HCT116 (cell line): Measurements from ENCODE around the gene CCDC138.
"Not testable (repeated sequence)": the region's sequence is repeated elsewhere in the genome, so short reads cannot be mapped to it uniquely, and the experiment has no call there.

Experiments used
- CTCF ChIP-seq, 3 experiments: fragments of 200-600 bp in 1 of 3; sonication (generic) in 1 of 3; IDR thresholded peaks in 2 of 3; conservative IDR thresholded peaks in 1 of 3; 2 replicates each; pipeline ENCODE4 v1.5.1; 2012 to 2017; ENCODE audit warnings: low read depth in 2 of 3, low read length in 2 of 3, antibody characterized with exemption in 1 of 3, borderline replicate concordance in 1 of 3, control low read depth in 1 of 3, mild to moderate bottlenecking in 1 of 3, mixed read lengths in 1 of 3, mixed run types in 1 of 3, moderate library complexity in 1 of 3; ENCODE audit not compliant: insufficient read depth in 1 of 3
- EZH2 ChIP-seq: fragments of 200-600 bp; sonication (generic); IDR thresholded peaks from 2 replicates; pipeline ENCODE4 v1.6.1; 2017; ENCODE audit warnings: antibody characterized with exemption, mixed run types
- EZH2phosphoT487 ChIP-seq: fragments of 200-600 bp; IDR thresholded peaks from 2 replicates; pipeline ENCODE4 v1.6.1; 2018; ENCODE audit warnings: antibody characterized with exemption, borderline replicate concordance
- JUND ChIP-seq: IDR thresholded peaks from 2 replicates; pipeline ENCODE4 v1.6.1; 2012
- MAX ChIP-seq: IDR thresholded peaks from 2 replicates; pipeline ENCODE4 v1.6.1; 2012
- POLR2A ChIP-seq: IDR thresholded peaks from 2 replicates; pipeline ENCODE4 v1.7.0; 2011; ENCODE audit warnings: borderline replicate concordance; ENCODE audit not compliant: insufficient read depth, insufficient read length; ENCODE audit errors: extremely low read depth
- RAD21 ChIP-seq: IDR thresholded peaks from 2 replicates; pipeline ENCODE4 v1.6.1; 2012; ENCODE audit warnings: low read depth, mild to moderate bottlenecking
- SP1 ChIP-seq: IDR thresholded peaks from 2 replicates; pipeline ENCODE4 v1.6.1; 2012; ENCODE audit warnings: low read depth
- TCF7L2 ChIP-seq: IDR thresholded peaks from 2 replicates; pipeline ENCODE4 v1.7.0; 2011; ENCODE audit warnings: borderline replicate concordance, inconsistent platforms; ENCODE audit not compliant: insufficient read depth, insufficient read length; ENCODE audit errors: extremely low read depth

GRCh38 chr2:108766671-108767070 lies 19.9 kb upstream of the CCDC138 start:
- TF ChIP-seq CTCF (IDR thresholded peaks at IDR 0.05 in 2 of 3, conservative IDR thresholded peaks at IDR 0.05 in 1 of 3; ENCODE audit: borderline replicate concordance in 1 of 3, insufficient read depth in 1 of 3, low read depth in 2 of 3, low read length in 2 of 3); EZH2; TCF7L2; JUND; RAD21; POLR2A; MAX; EZH2phosphoT487; SP1: not testable (repeated sequence)
